HG03565 (cell line): ENCODE measurements around the gene ARRB1.
"Not testable (repeated sequence)": the region's sequence is repeated elsewhere in the genome, so short reads cannot be mapped to it uniquely, and the experiment has no call there.

Experiments used
- ATAC-seq: cut with Tn5 transposase; IDR thresholded peaks from one replicate; pipeline ENCODE4 v1.9.1; 2021; ENCODE audit warnings: mild to moderate bottlenecking, moderate library complexity; ENCODE audit not compliant: unreplicated experiment

The ARRB1 gene

DNA sequence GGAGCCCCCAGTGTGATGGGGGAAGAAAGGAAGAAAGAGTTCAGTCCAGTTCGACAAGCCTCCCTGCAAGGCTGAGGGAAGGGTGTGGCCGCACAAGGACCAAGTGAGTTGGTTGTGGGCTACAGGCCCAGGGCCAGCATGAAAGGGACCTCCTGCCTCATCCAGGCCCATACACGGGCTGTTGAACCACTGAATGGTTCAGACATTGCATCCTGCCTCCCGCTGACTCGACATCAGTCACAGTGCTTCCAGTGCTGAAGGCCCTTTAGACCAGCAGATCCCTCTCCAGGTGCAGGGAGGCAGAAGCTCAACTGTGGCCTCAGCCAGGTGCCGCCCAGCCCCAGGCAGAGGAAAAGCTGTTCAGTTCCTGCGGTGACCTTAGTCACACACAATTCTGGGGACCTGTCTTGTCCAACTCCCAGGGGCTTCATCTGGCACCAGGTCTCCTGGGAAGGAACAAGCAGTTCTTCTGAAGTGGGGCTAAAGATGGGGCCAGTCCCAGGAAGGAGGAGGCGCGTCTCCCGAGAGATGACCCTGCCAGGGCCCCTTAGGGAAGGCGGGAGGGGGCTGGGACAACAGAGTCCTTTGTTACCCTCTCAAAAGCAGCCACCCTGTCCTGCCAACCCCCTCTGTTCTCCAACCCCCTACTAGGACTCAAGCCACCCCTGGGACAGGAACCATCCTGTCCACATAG is 6.6 kb downstream of the ARRB1 start:
- no peak for ATAC-seq

DNA sequence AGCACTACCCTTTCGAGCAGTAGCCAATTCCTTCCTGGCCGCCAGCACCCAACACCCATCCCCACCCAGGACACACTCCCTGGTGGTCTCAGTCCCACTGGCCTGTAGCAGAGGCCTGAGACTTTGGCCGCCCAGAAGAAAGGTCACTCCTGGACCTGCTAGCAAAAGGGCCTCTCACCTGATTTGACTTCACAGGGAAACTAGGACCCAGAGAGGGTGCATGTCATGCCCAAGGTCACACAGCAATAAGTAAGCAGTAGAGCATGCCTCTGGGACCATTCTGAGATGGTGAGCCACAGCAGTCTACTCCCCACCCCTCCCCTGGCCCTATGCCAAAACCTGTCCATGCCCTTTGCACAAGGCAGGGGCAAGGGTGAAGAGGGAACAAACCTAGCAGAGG is 7.3 kb downstream of the ARRB1 start:
- ATAC-seq, result no peak

DNA sequence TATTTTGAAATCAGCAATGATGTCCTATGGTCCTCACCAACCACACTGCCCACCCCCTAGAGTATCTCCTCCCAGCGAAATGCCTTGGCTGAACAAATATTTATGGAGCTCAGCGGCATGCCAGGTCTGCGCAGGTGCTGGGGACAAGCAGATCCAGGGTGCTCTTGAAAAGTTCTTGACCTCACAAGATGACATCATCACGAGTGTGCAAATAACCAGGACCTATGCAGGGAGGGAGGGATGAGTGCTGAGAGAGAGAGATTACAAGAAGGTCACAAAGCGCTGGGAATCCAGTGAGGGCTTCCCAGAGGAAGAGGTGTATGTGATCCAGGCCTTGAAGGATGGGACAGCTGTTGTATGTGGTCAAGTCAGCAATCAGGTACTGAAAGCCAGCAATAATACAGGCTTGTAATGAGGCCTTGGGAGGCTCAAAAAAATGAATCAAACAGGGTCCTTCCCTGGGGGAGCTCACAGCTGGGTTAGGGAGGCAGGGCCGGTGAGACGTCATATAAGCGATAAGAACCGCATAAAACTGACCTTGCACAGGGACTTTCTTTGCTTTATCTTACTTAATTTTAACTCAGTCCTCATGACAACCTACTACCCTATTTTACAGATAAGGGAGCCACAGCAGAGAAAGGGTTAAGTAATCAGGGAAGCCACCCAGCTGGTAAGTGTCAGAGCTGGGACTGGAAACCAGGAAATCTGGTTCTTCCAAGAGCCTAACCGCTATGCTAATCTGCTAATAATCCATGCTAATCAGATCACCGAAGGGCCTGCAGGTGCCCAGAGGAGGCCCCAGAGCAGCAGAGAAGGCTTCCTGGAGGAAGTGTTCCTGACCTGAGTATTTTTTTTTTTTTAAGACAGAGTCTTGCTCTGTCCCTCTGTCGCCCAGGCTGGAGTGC is 8.2 kb downstream of the ARRB1 start:
- ATAC-seq, result no peak

DNA sequence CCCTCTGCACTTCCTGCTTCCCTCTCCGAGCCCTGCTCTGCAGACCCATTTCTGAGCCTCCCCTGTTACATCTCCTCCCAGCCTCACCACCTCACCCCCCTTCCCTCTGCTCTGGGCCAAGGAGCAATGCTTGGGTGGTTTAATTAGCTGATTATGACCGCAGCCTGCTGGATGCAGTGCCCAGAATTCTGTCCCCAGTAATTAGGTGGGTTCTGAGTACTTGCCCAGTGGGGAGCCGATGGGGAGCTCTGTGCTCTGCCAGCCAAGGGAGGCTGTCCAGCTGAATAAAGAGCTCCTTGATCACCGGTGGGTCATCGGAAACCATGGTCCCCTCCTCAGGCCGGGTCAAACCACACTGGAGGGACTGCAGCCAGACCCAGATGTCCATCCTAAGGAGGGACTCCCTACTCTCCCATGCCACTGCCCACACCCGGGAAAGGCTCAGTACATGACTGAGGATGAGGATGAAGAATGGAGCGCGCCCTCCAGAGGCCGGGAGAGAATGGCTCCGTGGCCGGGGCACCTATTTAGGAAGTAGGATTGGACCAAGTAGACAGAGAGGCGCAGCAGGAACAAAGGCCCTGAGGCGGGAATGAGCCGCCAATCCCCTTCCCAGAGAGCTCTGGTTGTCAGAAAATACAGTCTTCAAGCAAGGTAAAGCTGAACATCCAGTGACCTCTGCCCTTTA is 9.1 kb downstream of the ARRB1 start:
- ATAC-seq, result no peak

DNA sequence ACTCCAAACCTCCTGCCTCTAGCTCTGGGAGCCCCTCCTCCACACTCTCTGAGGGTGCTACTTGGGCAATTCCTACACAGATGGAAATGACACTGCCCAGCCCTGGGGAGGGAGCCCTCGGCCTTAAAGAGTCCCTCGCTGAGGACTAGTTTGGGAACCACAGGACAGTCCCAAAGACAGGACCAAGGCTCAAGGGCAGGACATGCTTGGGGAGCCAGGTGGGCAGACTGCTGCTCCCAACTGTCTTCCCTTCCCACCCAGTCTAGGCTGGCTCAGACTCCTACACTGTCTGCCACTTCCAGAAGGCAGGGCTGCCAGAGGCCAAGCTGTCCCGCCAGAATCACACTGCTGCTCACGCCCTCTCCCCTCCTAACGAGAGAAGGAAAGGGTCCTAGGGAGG is 9.8 kb downstream of the ARRB1 start:
- no peak for ATAC-seq

DNA sequence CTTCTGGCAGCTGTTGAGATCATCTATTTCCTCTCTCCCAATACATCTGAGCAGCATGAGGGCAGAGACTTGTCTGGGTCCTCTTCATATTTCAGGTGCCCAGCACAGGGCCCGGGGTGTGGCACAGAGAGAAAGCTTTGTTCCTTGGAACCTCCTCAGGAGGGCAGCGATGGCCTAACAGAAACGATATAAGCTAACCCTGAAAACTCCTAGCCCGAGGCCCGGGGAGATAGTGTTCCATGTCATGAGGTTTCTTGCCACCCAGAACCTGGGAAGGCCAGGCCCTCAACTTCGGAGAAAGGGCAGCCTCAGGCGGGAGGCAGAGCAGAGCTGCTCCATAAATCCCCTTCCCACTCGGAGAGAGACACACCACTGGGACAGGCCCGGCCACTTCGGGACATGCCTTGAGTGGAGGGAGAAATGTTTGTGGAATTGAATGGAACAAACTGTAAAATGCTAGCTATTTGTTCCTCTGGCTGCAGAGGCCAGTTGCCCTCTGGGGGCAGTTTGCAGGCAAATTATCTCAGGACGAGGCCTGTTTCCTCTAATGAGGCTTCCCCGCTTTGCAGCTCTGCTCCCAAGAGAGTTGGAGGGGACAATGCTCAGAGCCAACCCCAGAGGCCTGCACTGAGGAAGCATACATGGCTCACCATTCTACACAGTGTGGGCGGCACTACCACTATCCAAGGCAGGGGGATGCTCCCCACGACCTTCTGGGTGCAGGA is 11.6 kb downstream of the ARRB1 start:
- no peak for ATAC-seq

DNA sequence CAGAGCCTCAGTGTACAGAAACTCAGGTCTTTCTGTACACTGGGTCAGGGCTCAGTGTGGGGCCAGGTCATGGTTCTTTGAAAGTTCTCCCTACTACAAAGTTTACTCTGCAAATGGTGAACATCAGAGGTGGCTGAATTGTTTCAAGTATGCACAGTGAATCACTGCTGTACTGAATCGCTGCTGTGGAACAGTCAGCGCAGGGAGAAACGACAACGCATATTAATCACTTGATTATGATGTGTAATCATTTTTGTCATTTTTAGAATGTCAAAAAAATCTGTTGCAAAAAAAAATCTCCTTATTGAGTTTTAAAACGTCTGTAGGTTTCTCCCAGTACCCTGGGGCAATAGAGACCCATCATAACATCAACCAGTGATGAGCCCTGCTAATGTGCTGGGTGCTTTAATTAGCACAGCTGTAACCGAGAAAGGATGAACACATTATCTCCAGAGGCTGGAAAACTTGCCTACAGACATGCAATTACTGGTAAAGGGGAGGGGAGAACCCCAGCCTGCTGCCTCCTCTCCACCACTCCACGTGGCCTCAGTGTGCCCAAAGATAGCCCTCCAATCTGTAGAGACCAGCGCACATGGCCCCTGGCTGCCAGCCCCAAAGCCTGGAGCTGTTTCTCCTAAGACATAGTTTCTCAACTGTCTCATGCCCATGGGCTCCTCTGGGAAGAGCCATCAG is 12.8 kb downstream of the ARRB1 start:
- ATAC-seq, result no peak

DNA sequence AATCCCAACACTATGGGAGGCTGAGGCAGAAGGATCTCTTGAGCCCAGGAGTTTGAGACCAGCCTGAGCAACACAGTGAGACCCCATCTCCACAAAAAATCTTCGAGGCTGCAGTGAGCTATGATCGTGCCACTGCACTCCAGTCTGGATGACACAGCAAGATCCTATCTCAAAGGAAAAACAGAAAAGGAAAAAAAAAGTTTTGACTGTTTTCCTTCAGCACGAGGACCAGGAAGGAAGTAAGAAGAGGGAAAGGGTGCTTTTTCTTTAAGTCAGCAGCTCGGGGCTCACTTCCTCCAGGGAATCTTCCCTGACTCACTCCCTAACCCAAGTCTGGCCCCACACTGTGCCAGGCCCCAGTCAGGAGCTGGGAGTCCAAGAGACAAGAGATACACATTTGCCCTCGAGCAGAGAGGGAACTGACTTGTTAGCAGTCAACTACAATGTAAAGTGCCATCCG is 14.2 kb downstream of the ARRB1 start:
- ATAC-seq, result no peak

DNA sequence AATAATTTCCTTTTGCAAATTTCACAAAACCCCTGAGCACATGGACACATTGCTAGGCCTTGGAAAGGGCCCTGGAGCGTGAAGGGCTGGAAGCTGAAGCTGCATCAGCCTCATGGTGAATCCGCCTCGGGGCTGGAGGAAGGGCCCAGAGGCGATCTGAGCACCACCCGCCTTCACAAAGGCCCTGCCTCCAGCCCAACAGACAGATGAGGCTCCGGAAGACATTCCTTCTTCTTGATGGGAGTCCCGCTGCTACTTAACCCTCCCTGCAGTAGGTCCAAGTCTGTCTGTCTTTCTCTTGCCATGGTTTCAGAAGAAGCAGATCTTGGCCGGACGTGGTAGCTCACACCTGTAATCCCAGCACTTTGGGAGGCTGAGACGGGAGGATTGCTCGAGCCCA is 16.5 kb downstream of the ARRB1 start:
- ATAC-seq, result no peak

DNA sequence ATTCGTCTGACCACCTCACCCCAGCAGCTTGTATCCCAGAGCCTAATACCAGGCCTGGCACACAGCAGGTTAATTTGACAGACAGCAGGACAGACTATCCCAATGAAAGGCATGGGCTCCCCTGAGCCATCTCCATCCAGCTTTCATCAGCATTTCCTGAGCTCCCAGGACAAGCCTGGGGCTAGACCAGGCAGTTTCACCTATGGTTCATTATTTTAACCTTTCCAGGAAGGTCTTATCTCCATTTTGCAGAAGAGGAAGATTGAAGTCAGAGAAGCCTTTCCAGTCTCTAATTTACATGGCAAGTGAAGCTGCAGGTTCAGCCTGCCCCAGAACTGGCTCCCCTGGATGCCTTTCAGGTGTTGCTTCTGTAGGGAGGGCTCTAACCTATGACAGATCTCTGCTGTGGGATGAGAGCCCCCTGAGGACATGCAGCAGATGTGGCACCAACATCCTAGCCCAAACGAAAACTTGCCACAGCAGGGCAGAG is 17.0 kb downstream of the ARRB1 start:
- no peak for ATAC-seq

DNA sequence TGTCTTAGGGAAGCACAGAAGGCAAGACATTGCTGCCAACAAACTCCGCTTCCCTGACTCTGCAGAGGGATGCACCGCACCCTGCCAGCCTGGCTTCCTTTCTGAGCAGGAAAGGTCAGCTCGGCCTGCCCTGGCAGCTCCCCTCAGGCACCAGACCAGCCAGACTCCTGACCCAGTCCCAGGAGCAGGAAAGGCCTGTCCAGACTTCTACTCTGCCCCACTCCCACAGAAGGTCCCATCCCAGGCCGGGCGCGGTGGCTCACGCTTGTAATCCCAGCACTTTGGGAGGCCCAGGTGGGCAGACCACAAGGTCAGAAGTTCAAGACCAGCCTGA is 17.7 kb downstream of the ARRB1 start:
- no peak for ATAC-seq

DNA sequence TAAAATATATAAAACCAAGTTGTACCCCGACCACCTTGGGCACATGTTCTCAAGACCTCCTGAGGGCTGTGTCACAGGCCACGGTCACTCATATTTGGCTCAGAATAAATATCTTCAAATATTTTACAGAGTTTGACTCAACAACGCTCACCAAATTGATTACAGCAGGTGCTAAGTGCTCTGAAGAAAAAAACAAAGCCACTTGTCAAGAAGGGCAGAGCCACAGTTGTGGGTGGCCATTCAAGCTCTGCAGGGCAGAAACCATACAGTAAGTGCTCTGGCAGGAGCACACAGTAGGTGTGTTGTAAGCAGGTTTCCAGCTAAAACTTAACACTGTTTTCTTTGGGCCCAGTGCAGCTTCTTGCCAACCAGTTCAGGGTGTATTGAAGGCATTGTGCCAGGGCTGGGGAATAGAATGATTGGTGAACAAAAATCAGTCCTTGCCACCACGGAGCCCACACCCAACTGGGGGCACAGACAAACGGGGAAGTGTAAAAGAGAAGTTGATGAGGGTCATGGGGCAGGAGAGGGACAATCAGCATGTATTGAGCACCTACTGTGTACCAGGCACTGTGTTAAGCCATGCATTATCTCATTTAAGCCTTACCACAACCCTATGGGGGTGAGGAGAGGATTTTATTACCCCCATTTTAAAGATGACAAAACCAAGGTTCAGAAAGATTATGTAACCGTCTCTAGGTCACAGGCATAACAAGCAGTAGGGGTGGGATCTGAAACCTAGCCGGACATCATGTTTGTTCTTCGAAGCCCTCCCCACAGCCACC is 18.2 kb downstream of the ARRB1 start:
- ATAC-seq, result no peak

DNA sequence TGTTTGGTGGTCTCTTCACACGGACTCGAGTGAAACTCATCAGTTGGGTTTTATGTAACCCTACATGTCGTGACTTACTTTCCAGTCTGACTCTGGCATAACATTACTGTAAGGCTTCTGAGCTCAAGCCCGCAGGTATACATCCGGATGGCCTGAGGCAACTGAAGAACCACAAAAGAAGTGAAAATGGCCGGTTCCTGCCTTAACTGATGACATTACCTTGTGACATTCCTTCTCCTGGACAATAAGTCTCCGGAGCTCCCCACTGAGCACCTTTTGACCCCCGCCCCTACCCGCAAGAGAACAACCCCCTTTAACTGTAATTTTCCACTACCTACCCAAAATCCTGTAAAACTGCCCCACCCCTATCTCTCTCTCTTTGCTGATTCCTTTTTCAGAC is 19.7 kb downstream of the ARRB1 start:
- not testable (repeated sequence) for ATAC-seq

DNA sequence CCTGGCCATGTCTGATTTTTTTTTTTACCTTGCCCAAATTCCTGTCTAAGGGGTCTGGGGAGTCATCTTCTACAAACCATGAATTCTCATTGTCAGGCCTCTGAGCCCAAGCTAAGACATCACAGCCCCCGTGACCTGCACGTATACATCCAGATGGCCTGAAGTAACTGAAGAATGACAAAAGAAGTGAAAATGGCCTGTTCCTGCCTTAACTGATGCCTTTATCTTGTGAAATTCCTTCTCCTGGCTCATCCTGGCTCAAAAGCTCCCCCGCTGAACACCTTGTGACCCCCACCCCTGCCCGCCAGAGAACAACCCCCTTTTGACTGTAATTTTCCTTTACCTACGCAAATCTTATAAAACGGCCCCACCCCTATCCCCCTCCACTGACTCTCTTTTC is 20.2 kb downstream of the ARRB1 start:
- not testable (repeated sequence) for ATAC-seq

DNA sequence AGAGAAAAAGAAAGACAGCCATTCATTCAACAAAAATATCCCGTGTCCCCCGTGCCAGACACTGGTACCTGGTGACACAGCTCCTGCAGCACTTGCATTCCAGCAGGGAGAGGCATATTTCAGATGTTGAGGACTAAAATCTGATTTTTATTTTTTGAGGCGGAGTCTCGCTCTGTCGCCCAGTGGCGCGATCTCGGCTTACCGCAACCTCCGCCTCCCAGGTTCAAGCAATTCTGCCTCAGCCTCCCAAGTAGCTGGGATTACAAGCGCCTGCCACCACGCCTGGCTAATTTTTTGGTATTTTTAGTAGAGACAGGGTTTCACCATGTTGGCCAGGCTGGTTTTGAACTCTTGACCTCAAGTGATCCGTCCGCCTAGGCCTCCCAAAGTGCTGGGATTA is 20.6 kb downstream of the ARRB1 start:
- ATAC-seq, result not testable (repeated sequence)

DNA sequence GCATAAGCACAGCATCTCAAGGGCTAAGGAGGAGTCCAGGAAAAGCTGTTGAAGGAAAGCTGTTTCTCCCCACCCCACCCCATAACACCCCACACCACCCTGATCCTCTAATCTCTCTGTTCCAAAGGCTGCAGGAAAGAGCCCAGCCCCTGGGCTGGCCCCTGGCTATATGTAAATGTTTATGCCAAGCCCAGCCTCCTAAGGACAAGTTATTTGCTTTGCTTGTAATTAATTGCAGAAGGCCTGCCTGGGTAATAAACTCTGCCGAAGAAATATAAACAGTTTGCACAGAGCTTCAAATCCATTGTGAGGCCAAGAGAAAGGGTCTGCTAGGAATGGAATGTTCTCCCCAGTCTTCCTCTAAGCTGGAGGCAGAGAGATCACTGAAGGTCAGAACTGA is 21.2 kb downstream of the ARRB1 start:
- ATAC-seq, result no peak

DNA sequence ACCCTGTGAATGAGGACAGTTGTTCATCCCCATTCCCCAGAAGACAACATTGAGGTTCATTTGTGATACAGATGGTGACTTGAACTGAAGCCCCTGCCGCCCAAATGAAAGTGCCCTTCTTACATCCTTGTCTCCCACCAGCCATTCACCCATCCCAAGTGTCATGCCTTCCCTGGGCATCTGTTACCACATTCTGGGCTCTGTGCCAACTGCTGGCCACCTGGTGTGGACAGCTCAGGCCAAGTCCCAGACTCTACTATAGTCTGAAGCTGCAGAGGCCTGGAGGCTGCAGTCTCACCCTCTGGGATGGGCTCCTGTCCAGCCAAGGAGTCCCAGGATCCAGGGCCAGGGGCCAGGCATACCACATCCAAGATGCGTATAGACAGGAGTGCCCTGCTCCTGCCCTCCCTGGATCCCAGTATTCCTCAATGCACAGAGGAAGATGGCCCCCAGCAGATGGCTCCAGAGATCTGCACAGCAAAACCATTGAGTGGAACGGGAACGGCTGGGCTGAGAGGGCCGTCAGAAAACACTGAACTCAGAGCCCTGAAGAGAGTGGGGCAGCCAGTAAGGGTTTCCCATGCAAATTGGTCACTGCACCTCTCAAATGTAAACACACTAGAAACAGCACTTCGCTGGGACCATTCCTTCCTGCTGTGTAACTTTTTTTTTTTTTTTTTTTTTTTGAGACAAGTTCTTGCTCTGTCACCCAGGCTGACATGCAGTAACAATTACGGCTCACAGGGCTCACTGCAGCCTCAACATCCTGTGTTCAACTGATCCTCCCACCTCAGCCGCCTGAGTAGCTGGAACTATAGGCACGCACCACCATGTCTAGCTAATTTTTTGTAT is 22.8 kb downstream of the ARRB1 start:
- ATAC-seq, result no peak

DNA sequence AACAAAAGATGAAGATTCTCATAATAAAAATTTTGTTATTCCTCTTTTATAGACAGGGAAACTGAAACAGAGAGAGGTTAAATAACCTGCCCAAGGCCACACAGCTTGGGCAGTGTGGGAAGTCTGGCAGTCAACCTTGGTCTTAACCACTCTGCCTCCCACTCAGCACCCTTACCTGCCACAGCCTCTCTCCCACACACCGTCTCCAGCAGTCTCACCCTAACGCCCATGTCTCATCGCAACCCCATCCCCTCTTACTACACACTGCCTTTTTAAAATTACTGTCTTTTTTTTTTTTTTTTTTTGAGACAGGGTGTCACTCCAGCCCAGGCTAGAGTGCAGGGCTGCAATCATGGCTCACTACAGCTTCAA is 25.0 kb downstream of the ARRB1 start:
- no peak for ATAC-seq
